CD4-positive, alpha-beta T cell treated with Interferon alpha-2 for 1 hour (primary cell): ENCODE measurements around the gene CPSF7.
A peak's percentile ranks its signal among the peaks of the same experiment; 100 is the strongest.
"Not testable (repeated sequence)": the region's sequence is repeated elsewhere in the genome, so short reads cannot be mapped to it uniquely, and the experiment has no call there.

ENCODE experiments used
- DNase-seq, 2 donors: peaks; one replicate each; pipeline ENCODE4 v3.0.0-alpha.2; 2020 to 2022

The CPSF7 gene

GRCh38 chr11:61429691-61430582 lies at the start of gene CPSF7, which contains the start of gene SDHAF2:
Gene CPSF7, minus strand, starts transcription at chr11:61429975. Its CDS starts 740 bp downstream, at chr11:61429235.
Gene SDHAF2, plus strand, starts transcription at chr11:61430124. Its CDS starts 23 bp downstream, at chr11:61430147.
- DNase-seq: peak; percentile 97 to 98

- peak; percentile 13 to 49 for DNase-seq
These were observed 48.0 kb upstream of the CPSF7 start for GRCh38 chr11:61477727-61478148.

- no peak for DNase-seq
These were observed 47.4 kb upstream of the CPSF7 start for GRCh38 chr11:61477126-61477525.

- DNase-seq: no peak
These were observed 46.6 kb upstream of the CPSF7 start for GRCh38 chr11:61476371-61476770.

GRCh38 chr11:61475433-61475832 lies 45.7 kb upstream of the CPSF7 start:
- no peak for DNase-seq

GRCh38 chr11:61474013-61474643 lies 44.4 kb upstream of the CPSF7 start:
- DNase-seq: no peak

GRCh38 chr11:61473370-61474012 lies 43.7 kb upstream of the CPSF7 start:
- no peak for DNase-seq

- DNase-seq: no peak
These were observed 43.1 kb upstream of the CPSF7 start for GRCh38 chr11:61472868-61473267.

- no peak for DNase-seq
These were observed 42.5 kb upstream of the CPSF7 start for GRCh38 chr11:61472282-61472681.

GRCh38 chr11:61468002-61468401 lies 38.2 kb upstream of the CPSF7 start:
- no peak for DNase-seq

GRCh38 chr11:61467602-61468001 lies 37.8 kb upstream of the CPSF7 start:
- not testable (repeated sequence) for DNase-seq

- no peak for DNase-seq
These were observed 31.2 kb upstream of the CPSF7 start for GRCh38 chr11:61460986-61461385.

GRCh38 chr11:61460474-61460881 lies 30.7 kb upstream of the CPSF7 start:
- no peak for DNase-seq

- DNase-seq: no peak
These were observed 24.7 kb upstream of the CPSF7 start for GRCh38 chr11:61454520-61454919.

GRCh38 chr11:61453695-61454094 lies 23.9 kb upstream of the CPSF7 start:
- DNase-seq: no peak

GRCh38 chr11:61452825-61453224 lies 23.1 kb upstream of the CPSF7 start:
- DNase-seq: no peak

GRCh38 chr11:61448552-61448927 lies 18.8 kb upstream of the CPSF7 start:
- DNase-seq: no peak

- no peak for DNase-seq
These were observed 18.1 kb upstream of the CPSF7 start for GRCh38 chr11:61447601-61448551.

- DNase-seq: peak; percentile 58 to 66
These were observed 16.5 kb upstream of the CPSF7 start for GRCh38 chr11:61446211-61446651.

- DNase-seq: no peak
These were observed 15.7 kb upstream of the CPSF7 start for GRCh38 chr11:61445516-61445915.

- no peak for DNase-seq
These were observed 12.8 kb upstream of the CPSF7 start for GRCh38 chr11:61442616-61443015.

- no peak for DNase-seq
These were observed 9.8 kb upstream of the CPSF7 start for GRCh38 chr11:61439615-61440014.
